Ishikawa (cell line): ENCODE measurements around the gene JAML.

Experiments used
- CEBPB ChIP-seq: IDR thresholded peaks from 2 replicates; pipeline ENCODE4 v1.6.1; 2012
- CREB1 ChIP-seq: IDR thresholded peaks from 2 replicates; pipeline ENCODE4 v1.6.1; 2012; ENCODE audit warnings: low read depth
- EGR1 ChIP-seq: IDR thresholded peaks from 2 replicates; pipeline ENCODE4 v1.6.1; 2012
- EP300 ChIP-seq: IDR thresholded peaks from 2 replicates; pipeline ENCODE4 v1.6.1; 2012; ENCODE audit warnings: borderline replicate concordance
- MAX ChIP-seq: IDR thresholded peaks from 2 replicates; pipeline ENCODE4 v1.6.1; 2012
- RAD21 ChIP-seq: IDR thresholded peaks from 2 replicates; pipeline ENCODE4 v1.6.1; 2012; ENCODE audit warnings: low read depth
- REST ChIP-seq: IDR thresholded peaks from 2 replicates; pipeline ENCODE4 v1.6.1; 2012; ENCODE audit warnings: low read depth, mild to moderate bottlenecking
- TCF12 ChIP-seq: IDR thresholded peaks from 2 replicates; pipeline ENCODE4 v1.6.1; 2012; ENCODE audit warnings: low read depth
- TEAD4 ChIP-seq: IDR thresholded peaks from 2 replicates; pipeline ENCODE4 v1.6.1; 2012
- USF1 ChIP-seq: IDR thresholded peaks from 2 replicates; pipeline ENCODE4 v1.6.1; 2012
- YY1 ChIP-seq: IDR thresholded peaks from 2 replicates; pipeline ENCODE4 v1.6.1; 2012; ENCODE audit warnings: low read depth

- no peak for TF ChIP-seq USF1
- no peak for TF ChIP-seq CEBPB
- no peak for TF ChIP-seq CREB1
- no peak for TF ChIP-seq RAD21
- TF ChIP-seq YY1: no peak
- TF ChIP-seq MAX: no peak
- TF ChIP-seq EP300: no peak
- TF ChIP-seq TEAD4: no peak
- no peak for TF ChIP-seq TCF12
- TF ChIP-seq EGR1: no peak
- TF ChIP-seq REST: no peak
Measured at GRCh38 chr11:118226296-118226695, 1.5 kb upstream of the JAML start.
